HG03558 (cell line): ENCODE data around the gene AHNAK.

Experiments
- ATAC-seq: cut with Tn5 transposase; IDR thresholded peaks from one replicate; pipeline ENCODE4 v1.9.1; 2021; ENCODE audit warnings: moderate number of reproducible peaks; ENCODE audit not compliant: unreplicated experiment; ENCODE audit errors: extremely low read depth

AHNAK gene

GRCh38 chr11:62536301-62536957 lies 10.2 kb downstream of the AHNAK start:
- ATAC-seq = no peak

GRCh38 chr11:62535802-62536201 lies 10.8 kb downstream of the AHNAK start:
- no peak for ATAC-seq

GRCh38 chr11:62534779-62535545 lies 11.6 kb downstream of the AHNAK start:
- ATAC-seq = no peak

GRCh38 chr11:62532096-62532495 lies 14.5 kb downstream of the AHNAK start:
- no peak for ATAC-seq

- ATAC-seq = no peak
These were observed 29.8 kb downstream of the AHNAK start for GRCh38 chr11:62516736-62517371.

- ATAC-seq = no peak
These were observed 32.5 kb downstream of the AHNAK start for GRCh38 chr11:62514151-62514550.

- ATAC-seq = no peak
These were observed 33.0 kb downstream of the AHNAK start for GRCh38 chr11:62513626-62514025.

- no peak for ATAC-seq
These were observed 33.6 kb downstream of the AHNAK start for GRCh38 chr11:62512961-62513360.

- no peak for ATAC-seq
These were observed 38.1 kb downstream of the AHNAK start for GRCh38 chr11:62508336-62509058.

- no peak for ATAC-seq
These were observed 39.5 kb downstream of the AHNAK start for GRCh38 chr11:62507125-62507422.

- no peak for ATAC-seq
These were observed 40.0 kb downstream of the AHNAK start for GRCh38 chr11:62506413-62507124.

- ATAC-seq = no peak
These were observed 41.0 kb downstream of the AHNAK start for GRCh38 chr11:62505440-62506091.

- no peak for ATAC-seq
These were observed 41.6 kb downstream of the AHNAK start for GRCh38 chr11:62505059-62505439.

- no peak for ATAC-seq
These were observed 42.2 kb downstream of the AHNAK start for GRCh38 chr11:62504158-62504973.

- no peak for ATAC-seq
These were observed 44.4 kb downstream of the AHNAK start for GRCh38 chr11:62502030-62502730.

- ATAC-seq = no peak
These were observed 45.1 kb downstream of the AHNAK start for GRCh38 chr11:62501432-62501891.

- ATAC-seq = no peak
These were observed 46.0 kb downstream of the AHNAK start for GRCh38 chr11:62500650-62501030.

GRCh38 chr11:62499944-62500649 lies 46.5 kb downstream of the AHNAK start:
- no peak for ATAC-seq
